A549 (cell line): ENCODE data around the gene APOL5.

Experiments
- EHF ChIP-seq: fragments of 250-450 bp; sonication (Bioruptor Pico); IDR thresholded peaks from 2 replicates; pipeline ENCODE4 v1.5.0; 2020; ENCODE audit warnings: mild to moderate bottlenecking
- EP300 ChIP-seq, 2 experiments: fragments of >200 bp; sonication (Bioruptor Twin); formaldehyde crosslinking; IDR thresholded peaks; 2 replicates in 1 of 2; 3 replicates in 1 of 2; pipeline ENCODE4 v1.6.1; 2016 to 2017
- HDAC2 ChIP-seq: fragments of 200-600 bp; sonication (generic); IDR thresholded peaks from 2 replicates; pipeline ENCODE4 v1.6.1; 2016
- HOXB13 ChIP-seq: fragments of 250-450 bp; sonication (Bioruptor Pico); IDR thresholded peaks from 2 replicates; pipeline ENCODE4 v1.5.0; 2020; ENCODE audit warnings: low read depth, mild to moderate bottlenecking, moderate library complexity
- JUN ChIP-seq, 2 experiments: fragments of >200 bp; sonication (Bioruptor Twin); formaldehyde crosslinking; IDR thresholded peaks; 2 replicates in 1 of 2; 3 replicates in 1 of 2; pipeline ENCODE4 v1.6.1; 2016 to 2017
- JUNB ChIP-seq: fragments of >200 bp; sonication (Bioruptor Twin); formaldehyde crosslinking; IDR thresholded peaks from 2 replicates; pipeline ENCODE4 v1.6.1; 2016
- MAFK ChIP-seq: fragments of 450-650 bp; IDR thresholded peaks from 2 replicates; pipeline ENCODE4 v1.6.1; 2014; ENCODE audit not compliant: partially characterized antibody
- MYC ChIP-seq: IDR thresholded peaks from 2 replicates; pipeline ENCODE4 v1.6.1; 2012; ENCODE audit warnings: mild to moderate bottlenecking, inconsistent platforms, low read length, improper control_type of control experiment, borderline replicate concordance
- NPAS2 ChIP-seq: fragments of 250-450 bp; sonication (Bioruptor Pico); IDR thresholded peaks from 2 replicates; pipeline ENCODE4 v1.8.0; 2022; ENCODE audit warnings: mild to moderate bottlenecking, moderate library complexity, borderline replicate concordance
- POLR2A ChIP-seq: IDR thresholded peaks from 2 replicates; pipeline ENCODE4 v1.6.1; 2012; ENCODE audit warnings: mild to moderate bottlenecking, low read length
- RAD21 ChIP-seq, 2 experiments: fragments of >200 bp in 1 of 2; sonication (Bioruptor Twin) in 1 of 2; formaldehyde crosslinking in 1 of 2; IDR thresholded peaks in 1 of 2; conservative IDR thresholded peaks in 1 of 2; 2 replicates in 1 of 2; 3 replicates in 1 of 2; pipeline ENCODE4 v1.6.1; 2012 to 2018; ENCODE audit warnings: inconsistent platforms in 1 of 2
- TF ChIP-seq, protein P1 (sequence below): fragments of >200 bp; sonication (Bioruptor Twin); formaldehyde crosslinking; IDR thresholded peaks from 3 replicates; pipeline ENCODE4 v1.5.1; 2016
- TF ChIP-seq, protein P2 (sequence below): IDR thresholded peaks from 2 replicates; pipeline ENCODE4 v1.6.1; 2012
- TF ChIP-seq, protein P3 (sequence below): fragments of 150-350 bp; IDR thresholded peaks from 2 replicates; pipeline ENCODE4 v1.6.1; 2014; ENCODE audit warnings: low read depth, mild to moderate bottlenecking, low read length

DNA sequence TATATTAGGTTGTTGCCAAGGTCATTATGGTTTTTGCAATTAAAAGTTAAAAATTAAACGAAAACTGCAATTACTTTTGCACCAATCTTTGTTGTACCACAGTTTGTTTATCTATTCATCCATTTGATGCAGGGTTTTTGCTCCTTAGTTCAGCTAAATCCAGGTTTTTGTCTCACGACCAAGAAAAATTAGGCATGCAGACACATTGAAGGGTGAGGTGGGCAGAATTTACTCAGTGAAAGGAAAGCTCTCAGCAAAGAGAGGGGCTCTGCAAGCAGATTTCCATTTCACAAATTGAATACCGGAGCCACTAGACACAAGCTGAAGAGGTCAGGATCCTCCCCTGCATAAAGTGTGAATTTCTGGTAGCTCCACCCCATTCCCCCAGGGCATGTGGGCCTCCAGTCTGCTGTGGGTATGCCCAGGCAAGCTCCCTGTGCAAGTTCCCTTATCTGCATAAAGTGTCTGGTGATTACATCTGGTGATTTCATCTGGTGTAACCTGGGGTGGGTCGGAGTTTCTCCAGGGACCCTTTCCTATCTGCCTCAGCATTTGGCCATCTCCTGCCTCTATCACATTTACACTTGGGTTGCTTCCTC lies 36.1 kb upstream of the APOL5 start:
- TF ChIP-seq, protein P1, sequence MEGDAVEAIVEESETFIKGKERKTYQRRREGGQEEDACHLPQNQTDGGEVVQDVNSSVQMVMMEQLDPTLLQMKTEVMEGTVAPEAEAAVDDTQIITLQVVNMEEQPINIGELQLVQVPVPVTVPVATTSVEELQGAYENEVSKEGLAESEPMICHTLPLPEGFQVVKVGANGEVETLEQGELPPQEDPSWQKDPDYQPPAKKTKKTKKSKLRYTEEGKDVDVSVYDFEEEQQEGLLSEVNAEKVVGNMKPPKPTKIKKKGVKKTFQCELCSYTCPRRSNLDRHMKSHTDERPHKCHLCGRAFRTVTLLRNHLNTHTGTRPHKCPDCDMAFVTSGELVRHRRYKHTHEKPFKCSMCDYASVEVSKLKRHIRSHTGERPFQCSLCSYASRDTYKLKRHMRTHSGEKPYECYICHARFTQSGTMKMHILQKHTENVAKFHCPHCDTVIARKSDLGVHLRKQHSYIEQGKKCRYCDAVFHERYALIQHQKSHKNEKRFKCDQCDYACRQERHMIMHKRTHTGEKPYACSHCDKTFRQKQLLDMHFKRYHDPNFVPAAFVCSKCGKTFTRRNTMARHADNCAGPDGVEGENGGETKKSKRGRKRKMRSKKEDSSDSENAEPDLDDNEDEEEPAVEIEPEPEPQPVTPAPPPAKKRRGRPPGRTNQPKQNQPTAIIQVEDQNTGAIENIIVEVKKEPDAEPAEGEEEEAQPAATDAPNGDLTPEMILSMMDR: no peak
- no peak for TF ChIP-seq NPAS2 (CRISPR knock-in tag)
- no peak for TF ChIP-seq POLR2A
- TF ChIP-seq, protein P2, sequence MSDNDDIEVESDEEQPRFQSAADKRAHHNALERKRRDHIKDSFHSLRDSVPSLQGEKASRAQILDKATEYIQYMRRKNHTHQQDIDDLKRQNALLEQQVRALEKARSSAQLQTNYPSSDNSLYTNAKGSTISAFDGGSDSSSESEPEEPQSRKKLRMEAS: no peak
- TF ChIP-seq, protein P3, sequence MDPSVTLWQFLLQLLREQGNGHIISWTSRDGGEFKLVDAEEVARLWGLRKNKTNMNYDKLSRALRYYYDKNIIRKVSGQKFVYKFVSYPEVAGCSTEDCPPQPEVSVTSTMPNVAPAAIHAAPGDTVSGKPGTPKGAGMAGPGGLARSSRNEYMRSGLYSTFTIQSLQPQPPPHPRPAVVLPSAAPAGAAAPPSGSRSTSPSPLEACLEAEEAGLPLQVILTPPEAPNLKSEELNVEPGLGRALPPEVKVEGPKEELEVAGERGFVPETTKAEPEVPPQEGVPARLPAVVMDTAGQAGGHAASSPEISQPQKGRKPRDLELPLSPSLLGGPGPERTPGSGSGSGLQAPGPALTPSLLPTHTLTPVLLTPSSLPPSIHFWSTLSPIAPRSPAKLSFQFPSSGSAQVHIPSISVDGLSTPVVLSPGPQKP: no peak
- no peak for TF ChIP-seq RAD21 (conservative IDR thresholded peaks at IDR 0.05 in 1 of 2, IDR thresholded peaks at IDR 0.05 in 1 of 2)
- no peak for TF ChIP-seq JUN (IDR thresholded peaks at IDR 0.05)
- no peak for TF ChIP-seq EHF
- TF ChIP-seq MAFK: no peak
- TF ChIP-seq EP300 (IDR thresholded peaks at IDR 0.05): no peak
- TF ChIP-seq HOXB13 (CRISPR knock-in tag): no peak
- TF ChIP-seq MYC: no peak
- no peak for TF ChIP-seq JUNB
- TF ChIP-seq HDAC2: no peak
